K562 (cell line): Measurements from ENCODE around the gene CORIN. TPM values are rescaled to one million over a fixed set of nuclear protein-coding genes. Genes with fewer than 3 reads are reported as not detected.

ENCODE experiments used
- ATAC-seq: fragments of 200-7000 bp; cut with Tn5 transposase; 3 replicates; pipeline ENCODE4 v1.9.1; 2020; ENCODE audit warnings: moderate library complexity
- BruUV-seq: library from RNA; stranded (reverse); fragments of 400-500 nt; replicated peaks from 2 replicates; lab custom pipeline; 2021; lab: Mats Ljungman, UMichigan
- CTCF ChIA-PET: fragments of 300-600 bp; formaldehyde crosslinking; extraction: SDS; loops from one replicate; lab custom pipeline; 2021; ENCODE audit warnings: low intra/inter-chr PET ratio; lab: Yijun Ruan, JAX
- POLR2A ChIA-PET: fragments of 300-600, 350-650 bp; sonication (Branson Sonifier 250); formaldehyde crosslinking; extraction: SDS; loops from one replicate; lab custom pipeline; 2021; ENCODE audit warnings: antibody characterized with exemption, inconsistent platforms; lab: Yijun Ruan, JAX
- DNase-seq, 4 experiments: peaks; one replicate each; pipeline versions ENCODE4 v3.0.0 to v3.0.0-alpha.2; 2011 to 2018; ENCODE audit warnings: low spot score in 3 of 4, mixed read lengths in 3 of 4; ENCODE audit errors: extremely low read depth in 1 of 4
- FAIRE-seq: peaks from 2 replicates; lab custom pipeline; 2011; peaks lifted over from hg19 to GRCh38; lab: Jason Lieb, UNC
- H2AFZ ChIP-seq: 2 replicates; pipeline ENCODE4 v1.6.0; 2011; ENCODE audit warnings: low read depth, low read length, control low read depth, inconsistent platforms
- H3K27ac ChIP-seq: fragments of 200-600 bp; 3 replicates; pipeline ENCODE4 v1.8.0; 2011; ENCODE audit warnings: low read depth, mild to moderate bottlenecking, control low read depth, inconsistent platforms, low read length, moderate library complexity, mixed read lengths; ENCODE audit errors: extremely low read depth
- H3K27me3 ChIP-seq, 2 experiments: fragments of 300-600 bp in 1 of 2; 2 replicates in 1 of 2; 3 replicates in 1 of 2; pipeline versions ENCODE4 v1.6.0 to v1.8.0; 2011; ENCODE audit warnings: inconsistent platforms in 2 of 2, low read length in 2 of 2, mild to moderate bottlenecking in 1 of 2, mixed read lengths in 1 of 2, moderate library complexity in 1 of 2; ENCODE audit not compliant: control insufficient read depth in 2 of 2, insufficient read depth in 2 of 2
- H3K36me3 ChIP-seq: fragments of 300-600 bp; 3 replicates; pipeline ENCODE4 v1.8.0; 2011; ENCODE audit warnings: mild to moderate bottlenecking, low read length, inconsistent platforms; ENCODE audit not compliant: control insufficient read depth, insufficient read depth
- H3K4me1 ChIP-seq, 2 experiments: fragments of 200-600 bp in 1 of 2; replicated peaks in 1 of 2; 2 replicates in 1 of 2; 3 replicates in 1 of 2; pipeline versions ENCODE4 v1.5.1 to v1.8.0; 2011; ENCODE audit warnings: inconsistent platforms in 2 of 2, low read length in 2 of 2, mild to moderate bottlenecking in 1 of 2, mixed read lengths in 1 of 2, moderate library complexity in 1 of 2; ENCODE audit not compliant: control insufficient read depth in 2 of 2, insufficient read depth in 2 of 2
- H3K4me2 ChIP-seq: 2 replicates; pipeline ENCODE4 v1.6.1; 2011; ENCODE audit warnings: low read length, control low read depth, inconsistent platforms, mixed read lengths; ENCODE audit not compliant: insufficient read depth
- H3K4me3 ChIP-seq: fragments of 200-600 bp; sonication (generic), shearing (Covaris generic); 2 replicates; pipeline ENCODE4 v1.5.1; 2016; ENCODE audit warnings: control low read depth, inconsistent platforms
- H3K79me2 ChIP-seq: fragments of 200-600 bp; 3 replicates; pipeline ENCODE4 v1.8.0; 2011; ENCODE audit warnings: low read length, inconsistent platforms; ENCODE audit not compliant: control insufficient read depth, insufficient read depth
- H3K9ac ChIP-seq, 2 experiments: 2 replicates each; pipeline versions ENCODE4 v1.6.0 to v1.6.1; 2011; ENCODE audit warnings: low read depth in 2 of 2, low read length in 2 of 2, control low read depth in 1 of 2, inconsistent platforms in 1 of 2, mild to moderate bottlenecking in 1 of 2, mixed read lengths in 1 of 2; ENCODE audit not compliant: insufficient read depth in 1 of 2
- H3K9me1 ChIP-seq: one replicate; pipeline ENCODE4 v1.6.0; 2011; ENCODE audit warnings: inconsistent platforms, mild to moderate bottlenecking, low read length, moderate library complexity; ENCODE audit not compliant: control insufficient read depth, insufficient read depth
- H3K9me3 ChIP-seq: replicated peaks from 2 replicates; pipeline ENCODE4 v1.5.1; 2011; ENCODE audit warnings: low read depth, low read length, inconsistent platforms; ENCODE audit not compliant: control insufficient read depth, insufficient read depth
- H4K20me1 ChIP-seq: replicated peaks from 2 replicates; pipeline ENCODE4 v1.6.1; 2011; ENCODE audit warnings: low read length, inconsistent platforms, mixed read lengths; ENCODE audit not compliant: control insufficient read depth, insufficient read depth
- ARID1B ChIP-seq: fragments of 450-650 bp; IDR thresholded peaks from 2 replicates; pipeline ENCODE4 v1.6.1; 2016; ENCODE audit warnings: antibody characterized with exemption, mild to moderate bottlenecking, inconsistent platforms
- CBX2 ChIP-seq: fragments of 200-600 bp; sonication (generic); IDR thresholded peaks from one replicate; pipeline ENCODE4 v1.6.1; 2012; ENCODE audit warnings: mild to moderate bottlenecking, low read length, inconsistent platforms; ENCODE audit not compliant: insufficient read depth, poor library complexity, severe bottlenecking
- CHD4 ChIP-seq: fragments of 200-600 bp; sonication (generic); IDR thresholded peaks from 3 replicates; pipeline ENCODE4 v1.6.1; 2012; ENCODE audit warnings: low read depth, mild to moderate bottlenecking, mixed read lengths, low read length, inconsistent platforms; ENCODE audit not compliant: insufficient read depth, insufficient replicate concordance, poor library complexity, severe bottlenecking
- COPS2 ChIP-seq: fragments of 450-650 bp; conservative IDR thresholded peaks from 2 replicates; pipeline ENCODE4 v1.6.1; 2016; ENCODE audit warnings: mild to moderate bottlenecking, moderate library complexity
- KDM2B ChIP-seq: fragments of 250-450 bp; sonication (Bioruptor Pico); IDR thresholded peaks from 2 replicates; pipeline ENCODE4 v1.8.0; 2021; ENCODE audit warnings: mild to moderate bottlenecking, moderate library complexity
- MTA1 ChIP-seq: fragments of 450-650 bp; IDR thresholded peaks from 2 replicates; pipeline ENCODE4 v1.6.1; 2017; ENCODE audit warnings: borderline replicate concordance
- PURB ChIP-seq: sonication (generic); formaldehyde crosslinking; IDR thresholded peaks from 2 replicates; pipeline ENCODE4 v1.9.0; 2021; ENCODE audit warnings: low read depth, mild to moderate bottlenecking, missing genetic modification reagents
- ZNF124 ChIP-seq: sonication (generic); formaldehyde crosslinking; IDR thresholded peaks from 2 replicates; pipeline ENCODE4 v1.8.1; 2022; ENCODE audit warnings: missing genetic modification reagents
- ZNF347 ChIP-seq: fragments of 450-650 bp; formaldehyde crosslinking; IDR thresholded peaks from 2 replicates; pipeline ENCODE4 v1.4.0; 2020; ENCODE audit warnings: low read depth, mild to moderate bottlenecking, moderate library complexity
- ZNF695 ChIP-seq: fragments of 450-650 bp; formaldehyde crosslinking; IDR thresholded peaks from 2 replicates; pipeline ENCODE4 v1.4.0; 2020; ENCODE audit warnings: mild to moderate bottlenecking, moderate library complexity
- ZNF77 ChIP-seq: fragments of 250-450 bp; sonication (Bioruptor Pico); IDR thresholded peaks from 2 replicates; pipeline ENCODE4 v1.5.0; 2020
- WGBS: fragments of 100-300 bp; shearing (Covaris generic); methylation state at CpG from one replicate; pipeline ENCODE4 v1.1.6; 2016; ENCODE audit warnings: low coverage, mixed read lengths; ENCODE audit not compliant: insufficient coverage; ENCODE audit errors: missing lambda C conversion rate; 5-methylcytosine and 5-hydroxymethylcytosine counted together
- in situ Hi-C: fragments of 300-500 bp; cut with MboI; formaldehyde crosslinking; loops from 4 replicates; pipeline ENCODE4 v1.15.0; 2018; ENCODE audit warnings: inconsistent platforms, mixed read lengths
- intact Hi-C: fragments of 100-400 bp; cut with micrococcal nuclease; formaldehyde crosslinking; loops from 2 replicates; pipeline ENCODE4 v1.14.2; 2022
- polyA plus RNA-seq, 8 experiments: library from polyadenylated mRNA; depleted of rRNA in 4 of 8; stranded (reverse) in 5 of 8; unstranded in 3 of 8; fragments of >200 nt; fragmentation: Nextera tagmentation in 2 of 8; fragmentation: Illumina TruSeq in 1 of 8; extraction: Ambion mirVana in 2 of 8; extraction: Trizol in 1 of 8; gene quantifications; 2 replicates each; pipeline versions ENCODE4 v1.2.1 to v1.2.3, GENCODE V29; 2011 to 2014; ENCODE audit warnings: inconsistent platforms in 1 of 8, missing spikeins in 1 of 8
- total RNA-seq, 7 experiments: library from RNA; depleted of rRNA in 6 of 7; stranded (reverse); fragments of >200 nt in 6 of 7; fragmentation: Illumina TruSeq in 2 of 7; extraction: Trizol in 2 of 7; gene quantifications; 2 replicates each; pipeline versions ENCODE4 v1.2.1 to v1.2.3, GENCODE V29; 2011 to 2021; ENCODE audit warnings: low replicate concordance in 1 of 7
- TF ChIP-seq, protein P1 (sequence below): fragments of 450-650 bp; IDR thresholded peaks from 2 replicates; pipeline ENCODE4 v1.6.1; 2017; ENCODE audit warnings: mild to moderate bottlenecking, moderate library complexity
- TF ChIP-seq, protein P2 (sequence below): sonication (generic); formaldehyde crosslinking; IDR thresholded peaks from 2 replicates; pipeline ENCODE4 v1.8.0; 2023; ENCODE audit warnings: missing genetic modification reagents, mild to moderate bottlenecking, borderline replicate concordance
- TF ChIP-seq, protein P3 (sequence below): sonication (generic); formaldehyde crosslinking; IDR thresholded peaks from 2 replicates; pipeline ENCODE4 v1.8.1; 2023; ENCODE audit warnings: mild to moderate bottlenecking, missing genetic modification reagents
- TF ChIP-seq, protein P4 (sequence below): fragments of 450-650 bp; formaldehyde crosslinking; IDR thresholded peaks from 2 replicates; pipeline ENCODE4 v1.4.0; 2022; ENCODE audit warnings: missing genetic modification characterization

Gene CORIN
- total and polyA plus RNA-seq, 9 of the 15 experiments (the other 6 are each of a cell fraction or from before 2014, with no cell fraction given) = 0.04 to 0.31 (median 0.08) TPM; not detected in 4

DNA sequence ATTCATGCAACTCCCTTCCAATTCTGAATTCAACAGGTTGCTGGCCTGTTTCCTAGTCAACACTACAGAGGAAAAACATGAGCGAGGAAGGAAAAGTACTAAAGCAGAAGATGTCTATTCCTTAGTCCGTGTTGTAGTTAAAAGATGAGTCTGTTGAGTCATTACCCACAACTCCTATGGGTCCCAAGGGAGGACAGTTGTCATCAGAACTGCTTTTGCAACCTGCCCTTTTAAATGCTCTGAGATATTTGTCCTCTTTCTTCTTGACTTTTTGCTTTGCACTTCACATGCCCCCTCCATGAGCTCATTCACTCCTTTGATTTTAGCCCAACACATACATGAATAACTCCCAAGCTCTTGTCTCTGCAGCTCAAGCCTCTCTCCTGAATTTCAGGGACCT is 119.2 kb downstream of the CORIN start:
- WGBS = 0% methylated on average over 2 of the region's 2 CpGs
- H3K4me1 ChIP-seq = no peaks in the 10 kb centered on the region
- H3K9me3 ChIP-seq = no peaks in the 10 kb centered on the region
- ATAC-seq = no peak
- no peak overlapping the region for H3K27ac ChIP-seq
- POLR2A ChIA-PET = no interaction called here
- H4K20me1 ChIP-seq = no peaks in the 10 kb centered on the region
- H2AFZ ChIP-seq = no peak overlapping the region
- no peak for DNase-seq
- no peaks in the 10 kb centered on the region for H3K36me3 ChIP-seq
- FAIRE-seq = no peak
- no peaks in the 10 kb centered on the region for H3K79me2 ChIP-seq
- no TSS peak for BruUV-seq
- no peak overlapping the region for H3K4me3 ChIP-seq
- no peaks in the 10 kb centered on the region for H3K9me1 ChIP-seq
- in situ Hi-C loops = no loop called here
- no peaks in the 10 kb centered on the region; a peak in 1 of 5 replicates for H3K27me3 ChIP-seq
- no peak overlapping the region for H3K4me2 ChIP-seq
- CTCF ChIA-PET = no interaction called here
- intact Hi-C loops = no loop called here
- no peak overlapping the region for H3K9ac ChIP-seq
- TF ChIP-seq, protein P1, sequence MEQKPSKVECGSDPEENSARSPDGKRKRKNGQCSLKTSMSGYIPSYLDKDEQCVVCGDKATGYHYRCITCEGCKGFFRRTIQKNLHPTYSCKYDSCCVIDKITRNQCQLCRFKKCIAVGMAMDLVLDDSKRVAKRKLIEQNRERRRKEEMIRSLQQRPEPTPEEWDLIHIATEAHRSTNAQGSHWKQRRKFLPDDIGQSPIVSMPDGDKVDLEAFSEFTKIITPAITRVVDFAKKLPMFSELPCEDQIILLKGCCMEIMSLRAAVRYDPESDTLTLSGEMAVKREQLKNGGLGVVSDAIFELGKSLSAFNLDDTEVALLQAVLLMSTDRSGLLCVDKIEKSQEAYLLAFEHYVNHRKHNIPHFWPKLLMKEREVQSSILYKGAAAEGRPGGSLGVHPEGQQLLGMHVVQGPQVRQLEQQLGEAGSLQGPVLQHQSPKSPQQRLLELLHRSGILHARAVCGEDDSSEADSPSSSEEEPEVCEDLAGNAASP = no peak
- no peak for TF ChIP-seq COPS2
- TF ChIP-seq CBX2 = no peak
- TF ChIP-seq, protein P2, sequence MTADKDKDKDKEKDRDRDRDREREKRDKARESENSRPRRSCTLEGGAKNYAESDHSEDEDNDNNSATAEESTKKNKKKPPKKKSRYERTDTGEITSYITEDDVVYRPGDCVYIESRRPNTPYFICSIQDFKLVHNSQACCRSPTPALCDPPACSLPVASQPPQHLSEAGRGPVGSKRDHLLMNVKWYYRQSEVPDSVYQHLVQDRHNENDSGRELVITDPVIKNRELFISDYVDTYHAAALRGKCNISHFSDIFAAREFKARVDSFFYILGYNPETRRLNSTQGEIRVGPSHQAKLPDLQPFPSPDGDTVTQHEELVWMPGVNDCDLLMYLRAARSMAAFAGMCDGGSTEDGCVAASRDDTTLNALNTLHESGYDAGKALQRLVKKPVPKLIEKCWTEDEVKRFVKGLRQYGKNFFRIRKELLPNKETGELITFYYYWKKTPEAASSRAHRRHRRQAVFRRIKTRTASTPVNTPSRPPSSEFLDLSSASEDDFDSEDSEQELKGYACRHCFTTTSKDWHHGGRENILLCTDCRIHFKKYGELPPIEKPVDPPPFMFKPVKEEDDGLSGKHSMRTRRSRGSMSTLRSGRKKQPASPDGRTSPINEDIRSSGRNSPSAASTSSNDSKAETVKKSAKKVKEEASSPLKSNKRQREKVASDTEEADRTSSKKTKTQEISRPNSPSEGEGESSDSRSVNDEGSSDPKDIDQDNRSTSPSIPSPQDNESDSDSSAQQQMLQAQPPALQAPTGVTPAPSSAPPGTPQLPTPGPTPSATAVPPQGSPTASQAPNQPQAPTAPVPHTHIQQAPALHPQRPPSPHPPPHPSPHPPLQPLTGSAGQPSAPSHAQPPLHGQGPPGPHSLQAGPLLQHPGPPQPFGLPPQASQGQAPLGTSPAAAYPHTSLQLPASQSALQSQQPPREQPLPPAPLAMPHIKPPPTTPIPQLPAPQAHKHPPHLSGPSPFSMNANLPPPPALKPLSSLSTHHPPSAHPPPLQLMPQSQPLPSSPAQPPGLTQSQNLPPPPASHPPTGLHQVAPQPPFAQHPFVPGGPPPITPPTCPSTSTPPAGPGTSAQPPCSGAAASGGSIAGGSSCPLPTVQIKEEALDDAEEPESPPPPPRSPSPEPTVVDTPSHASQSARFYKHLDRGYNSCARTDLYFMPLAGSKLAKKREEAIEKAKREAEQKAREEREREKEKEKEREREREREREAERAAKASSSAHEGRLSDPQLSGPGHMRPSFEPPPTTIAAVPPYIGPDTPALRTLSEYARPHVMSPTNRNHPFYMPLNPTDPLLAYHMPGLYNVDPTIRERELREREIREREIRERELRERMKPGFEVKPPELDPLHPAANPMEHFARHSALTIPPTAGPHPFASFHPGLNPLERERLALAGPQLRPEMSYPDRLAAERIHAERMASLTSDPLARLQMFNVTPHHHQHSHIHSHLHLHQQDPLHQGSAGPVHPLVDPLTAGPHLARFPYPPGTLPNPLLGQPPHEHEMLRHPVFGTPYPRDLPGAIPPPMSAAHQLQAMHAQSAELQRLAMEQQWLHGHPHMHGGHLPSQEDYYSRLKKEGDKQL (CRISPR knock-in tag) = no peak
- TF ChIP-seq KDM2B (CRISPR knock-in tag) = no peak
- TF ChIP-seq ARID1B = no peak
- TF ChIP-seq CHD4 = no peak
- no peak for TF ChIP-seq ZNF347 (CRISPR knock-in tag)
- no peak for TF ChIP-seq ZNF77 (CRISPR knock-in tag)
- no peak for TF ChIP-seq MTA1
- no peak for TF ChIP-seq PURB (CRISPR knock-in tag)
- TF ChIP-seq, protein P3, sequence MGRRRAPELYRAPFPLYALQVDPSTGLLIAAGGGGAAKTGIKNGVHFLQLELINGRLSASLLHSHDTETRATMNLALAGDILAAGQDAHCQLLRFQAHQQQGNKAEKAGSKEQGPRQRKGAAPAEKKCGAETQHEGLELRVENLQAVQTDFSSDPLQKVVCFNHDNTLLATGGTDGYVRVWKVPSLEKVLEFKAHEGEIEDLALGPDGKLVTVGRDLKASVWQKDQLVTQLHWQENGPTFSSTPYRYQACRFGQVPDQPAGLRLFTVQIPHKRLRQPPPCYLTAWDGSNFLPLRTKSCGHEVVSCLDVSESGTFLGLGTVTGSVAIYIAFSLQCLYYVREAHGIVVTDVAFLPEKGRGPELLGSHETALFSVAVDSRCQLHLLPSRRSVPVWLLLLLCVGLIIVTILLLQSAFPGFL (CRISPR knock-in tag) = no peak
- TF ChIP-seq, protein P4, sequence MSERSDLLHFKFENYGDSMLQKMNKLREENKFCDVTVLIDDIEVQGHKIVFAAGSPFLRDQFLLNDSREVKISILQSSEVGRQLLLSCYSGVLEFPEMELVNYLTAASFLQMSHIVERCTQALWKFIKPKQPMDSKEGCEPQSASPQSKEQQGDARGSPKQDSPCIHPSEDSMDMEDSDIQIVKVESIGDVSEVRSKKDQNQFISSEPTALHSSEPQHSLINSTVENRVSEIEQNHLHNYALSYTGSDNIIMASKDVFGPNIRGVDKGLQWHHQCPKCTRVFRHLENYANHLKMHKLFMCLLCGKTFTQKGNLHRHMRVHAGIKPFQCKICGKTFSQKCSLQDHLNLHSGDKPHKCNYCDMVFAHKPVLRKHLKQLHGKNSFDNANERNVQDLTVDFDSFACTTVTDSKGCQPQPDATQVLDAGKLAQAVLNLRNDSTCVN (CRISPR knock-in tag) = no peak
- no peak for TF ChIP-seq ZNF124 (CRISPR knock-in tag)
- TF ChIP-seq ZNF695 = no peak
